ENCODE data around the gene SOX5. TPM values are rescaled to one million over a fixed set of nuclear protein-coding genes. Genes with fewer than 3 reads are reported as not detected.

SOX5 gene
- total RNA-seq, 1 donor: 12.8 TPM

DNA sequence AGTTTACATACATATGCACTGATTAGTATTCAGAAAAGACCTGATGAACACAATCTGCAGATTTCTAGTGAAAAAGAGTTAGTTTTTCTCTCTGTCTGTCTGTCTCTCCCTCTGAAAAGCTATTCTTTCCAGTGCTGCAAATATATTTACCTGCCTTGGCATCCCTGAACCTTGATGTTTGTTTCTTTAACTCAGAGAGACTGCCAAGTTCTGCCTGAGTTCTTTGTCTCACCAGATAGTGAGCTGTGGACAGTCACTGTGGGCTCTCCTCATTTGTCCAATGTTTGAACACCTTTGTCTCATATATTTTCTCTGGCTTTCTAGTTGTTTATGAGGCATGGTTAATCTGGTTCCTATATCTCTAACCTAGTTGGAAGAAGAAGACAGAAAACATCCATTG lies 250.4 kb downstream of the SOX5 start:
- TF ChIP-seq, protein P1, sequence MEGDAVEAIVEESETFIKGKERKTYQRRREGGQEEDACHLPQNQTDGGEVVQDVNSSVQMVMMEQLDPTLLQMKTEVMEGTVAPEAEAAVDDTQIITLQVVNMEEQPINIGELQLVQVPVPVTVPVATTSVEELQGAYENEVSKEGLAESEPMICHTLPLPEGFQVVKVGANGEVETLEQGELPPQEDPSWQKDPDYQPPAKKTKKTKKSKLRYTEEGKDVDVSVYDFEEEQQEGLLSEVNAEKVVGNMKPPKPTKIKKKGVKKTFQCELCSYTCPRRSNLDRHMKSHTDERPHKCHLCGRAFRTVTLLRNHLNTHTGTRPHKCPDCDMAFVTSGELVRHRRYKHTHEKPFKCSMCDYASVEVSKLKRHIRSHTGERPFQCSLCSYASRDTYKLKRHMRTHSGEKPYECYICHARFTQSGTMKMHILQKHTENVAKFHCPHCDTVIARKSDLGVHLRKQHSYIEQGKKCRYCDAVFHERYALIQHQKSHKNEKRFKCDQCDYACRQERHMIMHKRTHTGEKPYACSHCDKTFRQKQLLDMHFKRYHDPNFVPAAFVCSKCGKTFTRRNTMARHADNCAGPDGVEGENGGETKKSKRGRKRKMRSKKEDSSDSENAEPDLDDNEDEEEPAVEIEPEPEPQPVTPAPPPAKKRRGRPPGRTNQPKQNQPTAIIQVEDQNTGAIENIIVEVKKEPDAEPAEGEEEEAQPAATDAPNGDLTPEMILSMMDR (IDR thresholded peaks at IDR 0.05; ENCODE audit: insufficient read depth, low read length): no peak
- DNase-seq (ENCODE audit: low read depth): no peak
- no peak overlapping the region for H3K4me3 ChIP-seq (ENCODE audit: low read depth, low read length)

DNA sequence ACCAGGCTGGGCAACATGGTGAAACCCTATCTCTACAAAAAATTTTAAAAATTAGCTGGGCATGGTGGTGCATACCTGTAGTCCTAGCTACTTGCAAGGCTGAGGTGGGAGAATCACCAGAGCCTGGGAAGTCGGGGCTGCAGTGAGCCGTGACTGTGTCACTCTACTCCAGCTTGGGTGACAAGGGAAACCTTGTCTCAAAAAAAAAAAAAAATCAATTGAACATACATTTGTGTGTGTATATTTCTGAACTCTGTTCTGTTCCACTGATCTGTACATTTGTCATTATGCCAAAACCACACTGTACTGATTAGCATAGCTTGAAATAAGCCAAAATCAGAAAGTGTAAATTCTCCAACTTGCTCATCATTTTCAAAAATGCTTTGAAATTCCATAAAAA lies 254.6 kb downstream of the SOX5 start:
- TF ChIP-seq, protein P1 (IDR thresholded peaks at IDR 0.05; ENCODE audit: insufficient read depth, low read length): no peak
- no peak for DNase-seq (ENCODE audit: low read depth)
- no peak overlapping the region for H3K4me3 ChIP-seq (ENCODE audit: low read depth, low read length)

DNA sequence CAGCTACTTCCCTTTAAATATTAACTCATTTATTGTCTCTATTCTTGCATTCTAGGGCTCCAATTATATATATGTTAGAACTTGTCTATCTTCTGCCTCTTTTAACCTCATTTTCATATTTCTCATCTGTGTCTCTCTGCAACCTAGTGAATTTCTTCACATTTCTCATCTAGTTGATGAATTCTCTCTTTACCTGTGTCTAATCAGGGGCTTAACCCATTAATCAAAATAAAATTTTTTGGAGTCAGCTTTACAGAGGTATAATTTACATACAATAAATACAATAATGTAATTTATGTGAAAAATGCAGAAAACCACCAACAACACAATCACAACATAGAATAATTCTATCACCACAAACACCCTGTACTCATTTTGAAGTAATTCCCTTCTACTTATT lies 255.2 kb downstream of the SOX5 start:
- H3K4me3 ChIP-seq (ENCODE audit: low read depth, low read length): no peak overlapping the region
- TF ChIP-seq, protein P1 (IDR thresholded peaks at IDR 0.05; ENCODE audit: insufficient read depth, low read length): no peak
- no peak for DNase-seq (ENCODE audit: low read depth)

DNA sequence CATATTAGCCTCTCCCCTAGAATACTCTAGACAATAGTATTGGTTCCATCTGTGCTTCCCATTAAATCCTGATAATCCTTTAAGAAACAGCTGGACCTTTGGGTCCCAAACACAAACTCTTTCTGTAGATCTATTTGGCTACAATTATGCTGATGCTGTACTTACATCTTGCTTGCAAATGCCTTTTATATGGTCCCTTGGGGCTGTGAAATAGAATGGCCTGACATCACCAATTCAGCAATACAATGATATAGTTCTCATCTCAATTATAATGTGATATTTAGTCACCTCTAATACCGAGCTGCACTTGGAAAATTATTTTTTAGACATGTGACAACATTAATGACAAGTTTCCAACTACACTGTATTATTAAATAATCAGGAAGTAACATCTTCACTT lies 261.5 kb downstream of the SOX5 start:
- DNase-seq (ENCODE audit: low read depth): no peak
- no peak overlapping the region for H3K4me3 ChIP-seq (ENCODE audit: low read depth, low read length)
- TF ChIP-seq, protein P1 (IDR thresholded peaks at IDR 0.05; ENCODE audit: insufficient read depth, low read length): no peak

DNA sequence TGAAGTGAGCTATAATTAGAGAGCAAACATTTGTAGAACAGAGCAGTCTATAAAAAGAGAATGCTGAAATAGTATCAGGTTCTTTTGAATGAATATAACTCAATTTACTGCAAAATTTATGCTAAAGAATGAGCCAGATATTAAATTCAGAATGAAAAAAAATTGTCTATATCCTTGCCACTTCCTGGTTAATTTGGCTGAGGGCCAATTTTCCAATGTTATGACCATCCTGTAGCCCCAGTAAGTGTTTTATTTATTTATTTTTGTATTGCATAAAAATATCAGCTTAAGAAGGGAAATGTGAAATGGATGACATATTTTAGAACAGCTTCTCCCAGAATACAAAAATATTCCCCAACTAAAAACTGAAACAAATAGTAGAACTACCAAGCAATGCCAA lies 263.4 kb downstream of the SOX5 start:
- TF ChIP-seq, protein P1 (IDR thresholded peaks at IDR 0.05; ENCODE audit: insufficient read depth, low read length): no peak
- DNase-seq (ENCODE audit: low read depth): no peak
- no peak overlapping the region for H3K4me3 ChIP-seq (ENCODE audit: low read depth, low read length)

DNA sequence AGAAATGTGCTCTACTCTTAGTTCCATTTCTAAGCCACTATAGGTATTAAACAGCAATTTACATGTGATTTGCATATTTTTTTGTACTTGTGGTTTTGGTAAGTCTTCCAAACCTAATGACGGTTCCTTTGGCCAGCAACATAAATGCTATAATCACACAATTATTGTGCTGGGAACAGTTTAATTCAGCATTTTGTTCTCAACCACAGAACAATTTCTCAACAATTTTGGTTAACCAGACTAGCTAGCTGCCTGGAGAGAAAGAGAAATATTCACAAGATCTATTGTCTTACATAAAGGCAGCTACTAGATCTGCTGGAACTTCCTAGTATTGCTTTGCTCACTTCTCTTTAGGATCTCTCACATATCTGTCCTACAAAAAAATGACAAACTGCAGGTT lies 265.3 kb downstream of the SOX5 start:
- no peak for DNase-seq (ENCODE audit: low read depth)
- no peak overlapping the region for H3K4me3 ChIP-seq (ENCODE audit: low read depth, low read length)
- TF ChIP-seq, protein P1 (IDR thresholded peaks at IDR 0.05; ENCODE audit: insufficient read depth, low read length): no peak

DNA sequence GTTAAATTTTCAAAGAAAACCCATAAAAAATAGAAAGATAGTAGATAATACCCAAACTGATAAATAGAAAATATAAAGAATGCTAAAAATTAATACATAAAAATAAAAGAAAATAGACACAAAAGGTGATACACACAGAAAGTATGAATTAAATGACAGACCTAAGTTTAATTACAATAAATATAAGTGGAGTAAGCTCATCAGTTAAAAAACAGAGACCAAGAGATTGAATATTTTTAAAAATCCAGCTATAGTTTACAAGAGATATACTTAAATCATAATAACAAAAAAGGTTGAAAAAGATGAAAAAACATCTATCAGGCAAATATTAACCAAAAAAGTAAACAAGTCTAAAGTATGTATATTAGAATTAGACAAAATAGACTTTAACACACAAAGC lies 268.2 kb downstream of the SOX5 start:
- TF ChIP-seq, protein P1 (IDR thresholded peaks at IDR 0.05; ENCODE audit: insufficient read depth, low read length): no peak
- no peak overlapping the region for H3K4me3 ChIP-seq (ENCODE audit: low read depth, low read length)
- no peak for DNase-seq (ENCODE audit: low read depth)
